K562 (cell line): ENCODE measurements around the gene TMEM53. TPM values are rescaled to one million over a fixed set of nuclear protein-coding genes. Genes with fewer than 3 reads are reported as not detected.

Source experiments
- ATAC-seq: fragments of 200-7000 bp; cut with Tn5 transposase; 3 replicates; pipeline ENCODE4 v1.9.1; 2020; ENCODE audit warnings: moderate library complexity
- BruUV-seq: library from RNA; stranded (reverse); fragments of 400-500 nt; replicated peaks from 2 replicates; lab custom pipeline; 2021; lab: Mats Ljungman, UMichigan
- CTCF ChIA-PET: fragments of 300-600 bp; formaldehyde crosslinking; extraction: SDS; loops from one replicate; lab custom pipeline; 2021; ENCODE audit warnings: low intra/inter-chr PET ratio; lab: Yijun Ruan, JAX
- POLR2A ChIA-PET: fragments of 300-600, 350-650 bp; sonication (Branson Sonifier 250); formaldehyde crosslinking; extraction: SDS; loops from one replicate; lab custom pipeline; 2021; ENCODE audit warnings: antibody characterized with exemption, inconsistent platforms; lab: Yijun Ruan, JAX
- DNase-seq, 4 experiments: peaks; one replicate each; pipeline versions ENCODE4 v3.0.0 to v3.0.0-alpha.2; 2011 to 2018; ENCODE audit warnings: low spot score in 3 of 4, mixed read lengths in 3 of 4; ENCODE audit errors: extremely low read depth in 1 of 4
- FAIRE-seq: peaks from 2 replicates; lab custom pipeline; 2011; peaks lifted over from hg19 to GRCh38; lab: Jason Lieb, UNC
- H2AFZ ChIP-seq: 2 replicates; pipeline ENCODE4 v1.6.0; 2011; ENCODE audit warnings: low read depth, low read length, control low read depth, inconsistent platforms
- H3K27ac ChIP-seq: fragments of 200-600 bp; 3 replicates; pipeline ENCODE4 v1.8.0; 2011; ENCODE audit warnings: low read depth, mild to moderate bottlenecking, control low read depth, inconsistent platforms, low read length, moderate library complexity, mixed read lengths; ENCODE audit errors: extremely low read depth
- H3K27me3 ChIP-seq, 2 experiments: fragments of 300-600 bp in 1 of 2; 2 replicates in 1 of 2; 3 replicates in 1 of 2; pipeline versions ENCODE4 v1.6.0 to v1.8.0; 2011; ENCODE audit warnings: inconsistent platforms in 2 of 2, low read length in 2 of 2, mild to moderate bottlenecking in 1 of 2, mixed read lengths in 1 of 2, moderate library complexity in 1 of 2; ENCODE audit not compliant: control insufficient read depth in 2 of 2, insufficient read depth in 2 of 2
- H3K36me3 ChIP-seq: fragments of 300-600 bp; 3 replicates; pipeline ENCODE4 v1.8.0; 2011; ENCODE audit warnings: mild to moderate bottlenecking, low read length, inconsistent platforms; ENCODE audit not compliant: control insufficient read depth, insufficient read depth
- H3K4me1 ChIP-seq, 2 experiments: fragments of 200-600 bp in 1 of 2; replicated peaks in 1 of 2; 2 replicates in 1 of 2; 3 replicates in 1 of 2; pipeline versions ENCODE4 v1.5.1 to v1.8.0; 2011; ENCODE audit warnings: inconsistent platforms in 2 of 2, low read length in 2 of 2, mild to moderate bottlenecking in 1 of 2, mixed read lengths in 1 of 2, moderate library complexity in 1 of 2; ENCODE audit not compliant: control insufficient read depth in 2 of 2, insufficient read depth in 2 of 2
- H3K4me2 ChIP-seq: 2 replicates; pipeline ENCODE4 v1.6.1; 2011; ENCODE audit warnings: low read length, control low read depth, inconsistent platforms, mixed read lengths; ENCODE audit not compliant: insufficient read depth
- H3K4me3 ChIP-seq: fragments of 200-600 bp; sonication (generic), shearing (Covaris generic); 2 replicates; pipeline ENCODE4 v1.5.1; 2016; ENCODE audit warnings: control low read depth, inconsistent platforms
- H3K79me2 ChIP-seq: fragments of 200-600 bp; 3 replicates; pipeline ENCODE4 v1.8.0; 2011; ENCODE audit warnings: low read length, inconsistent platforms; ENCODE audit not compliant: control insufficient read depth, insufficient read depth
- H3K9ac ChIP-seq, 2 experiments: 2 replicates each; pipeline versions ENCODE4 v1.6.0 to v1.6.1; 2011; ENCODE audit warnings: low read depth in 2 of 2, low read length in 2 of 2, control low read depth in 1 of 2, inconsistent platforms in 1 of 2, mild to moderate bottlenecking in 1 of 2, mixed read lengths in 1 of 2; ENCODE audit not compliant: insufficient read depth in 1 of 2
- H3K9me1 ChIP-seq: one replicate; pipeline ENCODE4 v1.6.0; 2011; ENCODE audit warnings: inconsistent platforms, mild to moderate bottlenecking, low read length, moderate library complexity; ENCODE audit not compliant: control insufficient read depth, insufficient read depth
- H3K9me3 ChIP-seq: replicated peaks from 2 replicates; pipeline ENCODE4 v1.5.1; 2011; ENCODE audit warnings: low read depth, low read length, inconsistent platforms; ENCODE audit not compliant: control insufficient read depth, insufficient read depth
- H4K20me1 ChIP-seq: replicated peaks from 2 replicates; pipeline ENCODE4 v1.6.1; 2011; ENCODE audit warnings: low read length, inconsistent platforms, mixed read lengths; ENCODE audit not compliant: control insufficient read depth, insufficient read depth
- ADNP ChIP-seq: fragments of 200-800 bp; sonication (Bioruptor generic); IDR thresholded peaks from 2 replicates; pipeline ENCODE4 v1.6.1; 2016; ENCODE audit warnings: missing genetic modification characterization, missing compliant biosample characterization
- ARID1B ChIP-seq: fragments of 450-650 bp; IDR thresholded peaks from 2 replicates; pipeline ENCODE4 v1.6.1; 2016; ENCODE audit warnings: antibody characterized with exemption, mild to moderate bottlenecking, inconsistent platforms
- CHD1 ChIP-seq: fragments of 200-600 bp; sonication (generic); IDR thresholded peaks from one replicate; pipeline ENCODE4 v1.6.1; 2012; ENCODE audit warnings: mild to moderate bottlenecking, moderate library complexity, low read length, inconsistent platforms
- CREB1 ChIP-seq, 2 experiments: sonication (generic) in 1 of 2; formaldehyde crosslinking in 1 of 2; IDR thresholded peaks; 2 replicates each; pipeline versions ENCODE4 v1.6.1 to v1.8.0; 2012 to 2022; ENCODE audit warnings: inconsistent platforms in 1 of 2, mild to moderate bottlenecking in 1 of 2, missing genetic modification reagents in 1 of 2, moderate library complexity in 1 of 2
- EP400 ChIP-seq: fragments of 450-650 bp; IDR thresholded peaks from 2 replicates; pipeline ENCODE4 v1.6.1; 2017; ENCODE audit warnings: antibody characterized with exemption, mild to moderate bottlenecking, moderate library complexity
- ETV1 ChIP-seq: fragments of 450-650 bp; conservative IDR thresholded peaks from 2 replicates; pipeline ENCODE4 v1.6.1; 2016; ENCODE audit warnings: missing genetic modification characterization, control low read depth, low read depth, missing compliant biosample characterization
- FOXP4 ChIP-seq: sonication (generic); formaldehyde crosslinking; IDR thresholded peaks from 2 replicates; pipeline ENCODE4 v1.8.0; 2022; ENCODE audit warnings: mild to moderate bottlenecking, missing genetic modification reagents, borderline replicate concordance
- KDM1A ChIP-seq, 2 experiments: fragments of 450-650 bp; IDR thresholded peaks; 2 replicates each; pipeline ENCODE4 v1.6.1; 2016; ENCODE audit warnings: mild to moderate bottlenecking in 2 of 2
- KLF6 ChIP-seq: fragments of 250-450 bp; sonication (Bioruptor Pico); IDR thresholded peaks from 2 replicates; pipeline ENCODE4 v1.4.0; 2020; ENCODE audit warnings: mild to moderate bottlenecking, moderate library complexity, borderline replicate concordance
- PHF21A ChIP-seq: fragments of 450-650 bp; IDR thresholded peaks from 2 replicates; pipeline ENCODE4 v1.6.1; 2017; ENCODE audit warnings: low read depth, borderline replicate concordance
- POLR2H ChIP-seq: IDR thresholded peaks from 2 replicates; pipeline ENCODE4 v1.6.1; 2016; ENCODE audit warnings: missing genetic modification characterization, low read depth, mild to moderate bottlenecking, control low read depth, missing compliant biosample characterization, moderate library complexity
- PRMT5 ChIP-seq: sonication (generic); formaldehyde crosslinking; IDR thresholded peaks from 2 replicates; pipeline ENCODE4 v1.5.0; 2020; ENCODE audit warnings: missing genetic modification reagents
- PTBP1 ChIP-seq: fragments of 200-400 bp; formaldehyde crosslinking; IDR thresholded peaks from 2 replicates; pipeline ENCODE4 v1.6.1; 2017; ENCODE audit warnings: low read depth, low read length
- RCOR1 ChIP-seq, 2 experiments: IDR thresholded peaks; 2 replicates each; pipeline ENCODE4 v1.6.1; 2012; ENCODE audit warnings: low read depth in 2 of 2, low read length in 2 of 2, borderline replicate concordance in 1 of 2, improper control_type of control experiment in 1 of 2
- SAP30 ChIP-seq: fragments of 200-600 bp; sonication (generic); IDR thresholded peaks from 2 replicates; pipeline ENCODE4 v1.6.1; 2012; ENCODE audit warnings: borderline replicate concordance, low read depth, mild to moderate bottlenecking, moderate library complexity, low read length, control low read depth, inconsistent platforms; ENCODE audit not compliant: insufficient read depth, poor library complexity, severe bottlenecking
- SRSF7 ChIP-seq: fragments of 200-400 bp; formaldehyde crosslinking; optimal IDR thresholded peaks from 2 replicates; pipeline ENCODE3; 2017; ENCODE audit warnings: mild to moderate bottlenecking, low read depth, low read length
- TAF7 ChIP-seq: fragments of 450-650 bp; IDR thresholded peaks from 2 replicates; pipeline ENCODE4 v1.6.1; 2016; ENCODE audit warnings: missing genetic modification characterization, missing compliant biosample characterization
- THAP7 ChIP-seq: fragments of 250-450 bp; sonication (Bioruptor Pico); IDR thresholded peaks from 2 replicates; pipeline ENCODE4 v1.5.0; 2021
- ZNF23 ChIP-seq: fragments of 250-450 bp; sonication (Bioruptor Pico); IDR thresholded peaks from 2 replicates; pipeline ENCODE4 v1.4.0; 2020; ENCODE audit warnings: mild to moderate bottlenecking
- ZNF280B ChIP-seq: fragments of 250-450 bp; sonication (Bioruptor Pico); IDR thresholded peaks from 2 replicates; pipeline ENCODE4 v1.5.1; 2021; ENCODE audit warnings: mild to moderate bottlenecking
- WGBS: fragments of 100-300 bp; shearing (Covaris generic); methylation state at CpG from one replicate; pipeline ENCODE4 v1.1.6; 2016; ENCODE audit warnings: low coverage, mixed read lengths; ENCODE audit not compliant: insufficient coverage; ENCODE audit errors: missing lambda C conversion rate; 5-methylcytosine and 5-hydroxymethylcytosine counted together
- in situ Hi-C: fragments of 300-500 bp; cut with MboI; formaldehyde crosslinking; loops from 4 replicates; pipeline ENCODE4 v1.15.0; 2018; ENCODE audit warnings: inconsistent platforms, mixed read lengths
- intact Hi-C: fragments of 100-400 bp; cut with micrococcal nuclease; formaldehyde crosslinking; loops from 2 replicates; pipeline ENCODE4 v1.14.2; 2022
- polyA plus RNA-seq, 8 experiments: library from polyadenylated mRNA; depleted of rRNA in 4 of 8; stranded (reverse) in 5 of 8; unstranded in 3 of 8; fragments of >200 nt; fragmentation: Nextera tagmentation in 2 of 8; fragmentation: Illumina TruSeq in 1 of 8; extraction: Ambion mirVana in 2 of 8; extraction: Trizol in 1 of 8; gene quantifications; 2 replicates each; pipeline versions ENCODE4 v1.2.1 to v1.2.3, GENCODE V29; 2011 to 2014; ENCODE audit warnings: inconsistent platforms in 1 of 8, missing spikeins in 1 of 8
- total RNA-seq, 7 experiments: library from RNA; depleted of rRNA in 6 of 7; stranded (reverse); fragments of >200 nt in 6 of 7; fragmentation: Illumina TruSeq in 2 of 7; extraction: Trizol in 2 of 7; gene quantifications; 2 replicates each; pipeline versions ENCODE4 v1.2.1 to v1.2.3, GENCODE V29; 2011 to 2021; ENCODE audit warnings: low replicate concordance in 1 of 7

Gene TMEM53
- total and polyA plus RNA-seq, 9 of the 15 experiments (the other 6 are each of a cell fraction or from before 2014, with no cell fraction given): 0.23 to 3.7 (median 2.0) TPM

GRCh38 chr1:44644806-44645205, 29.5 kb downstream of the TMEM53 start:
- no peaks in the 10 kb centered on the region for H3K9me3 ChIP-seq
- ATAC-seq (no peak), DNase-seq (no peak), FAIRE-seq (no peak)
- 92% methylated on average over 7 of the region's 7 CpGs for WGBS
- BruUV-seq: no TSS peak
- no peak for TF ChIP-seq SRSF7
- TF ChIP-seq PRMT5 (CRISPR knock-in tag): no peak
- TF ChIP-seq ZNF280B (CRISPR knock-in tag): no peak
- TF ChIP-seq KDM1A (IDR thresholded peaks at IDR 0.05): no peak
- no peak for TF ChIP-seq SAP30
- TF ChIP-seq ARID1B: no peak
- no peak for TF ChIP-seq ZNF23
- no peak for TF ChIP-seq PTBP1
- no peak for TF ChIP-seq EP400
- no peak for TF ChIP-seq CREB1 (IDR thresholded peaks at IDR 0.05)
- no peak for TF ChIP-seq CREB1 (CRISPR knock-in tag; IDR thresholded peaks at IDR 0.05)
- no peak for TF ChIP-seq FOXP4 (CRISPR knock-in tag)
- no peak for TF ChIP-seq THAP7 (CRISPR knock-in tag)
- no peak for TF ChIP-seq RCOR1 (IDR thresholded peaks at IDR 0.05; ENCODE audit: borderline replicate concordance in 1 of 2, low read depth in 2 of 2, low read length in 2 of 2)
- TF ChIP-seq KLF6 (CRISPR knock-in tag): no peak
- no peak for TF ChIP-seq PHF21A
- TF ChIP-seq CHD1: no peak
- TF ChIP-seq POLR2H: no peak
- TF ChIP-seq ETV1 (tag): no peak
- TF ChIP-seq ADNP (tag): no peak
- no peak for TF ChIP-seq TAF7 (tag)
- H3K4me2 ChIP-seq: no peak overlapping the region
- no peaks in the 10 kb centered on the region for H3K27me3 ChIP-seq
- POLR2A ChIA-PET: interaction anchor here (0.5 to 21.3 kb wide), 3 partner anchors 0 to 322 kb away, joined by 3 to 328 read pairs (median 328); no protein-coding TSS in a partner anchor
- no peak overlapping the region for H3K4me3 ChIP-seq
- in situ Hi-C loops (no loop called here), intact Hi-C loops (no loop called here)
- H4K20me1 ChIP-seq: peaks cover 5% of the 10 kb centered on the region; the same call in 1 of the 2 replicates
- H3K79me2 ChIP-seq: no peaks in the 10 kb centered on the region
- CTCF ChIA-PET: no interaction called here
- H3K36me3 ChIP-seq: peaks cover 99% of the 10 kb centered on the region; the same call in 2 of the 3 replicates
- H3K9ac ChIP-seq: no peak overlapping the region; a peak in 1 of 4 replicates
- no peak overlapping the region for H2AFZ ChIP-seq
- H3K4me1 ChIP-seq: peaks cover 0 to 11% of the 10 kb centered on the region in 2 experiments; a peak in 2 of 5 replicates
- no peak overlapping the region for H3K27ac ChIP-seq
- peaks cover 2% of the 10 kb centered on the region for H3K9me1 ChIP-seq
